HG02798 (cell line): ENCODE results near the gene CDK14.

ENCODE experiments used
- ATAC-seq: cut with Tn5 transposase; IDR thresholded peaks from one replicate; pipeline ENCODE4 v1.9.1; 2021; ENCODE audit warnings: mild to moderate bottlenecking; ENCODE audit not compliant: unreplicated experiment, poor library complexity

CDK14 gene

GRCh38 chr7:90675982-90676381 lies 79.9 kb downstream of the CDK14 start:
- no peak for ATAC-seq

- ATAC-seq, result no peak
Measured at GRCh38 chr7:90677486-90678404, 81.6 kb downstream of the CDK14 start.

GRCh38 chr7:90678986-90679385 lies 82.9 kb downstream of the CDK14 start:
- ATAC-seq, result no peak

- ATAC-seq, result no peak
Measured at GRCh38 chr7:90680484-90680883, 84.4 kb downstream of the CDK14 start.

GRCh38 chr7:90681336-90682022 lies 85.4 kb downstream of the CDK14 start:
- no peak for ATAC-seq

- no peak for ATAC-seq
Measured at GRCh38 chr7:90686146-90686545, 90.0 kb downstream of the CDK14 start.

GRCh38 chr7:90688810-90689209 lies 92.7 kb downstream of the CDK14 start:
- ATAC-seq, result no peak

GRCh38 chr7:90689260-90689659 lies 93.1 kb downstream of the CDK14 start:
- no peak for ATAC-seq

GRCh38 chr7:90690159-90690858 lies 94.2 kb downstream of the CDK14 start:
- ATAC-seq, result peak; percentile 80

- no peak for ATAC-seq
Measured at GRCh38 chr7:90692396-90692795, 96.3 kb downstream of the CDK14 start.

- ATAC-seq, result no peak
Measured at GRCh38 chr7:90692947-90693346, 96.8 kb downstream of the CDK14 start.

GRCh38 chr7:90693939-90694338 lies 97.8 kb downstream of the CDK14 start:
- no peak for ATAC-seq

- no peak for ATAC-seq
Measured at GRCh38 chr7:90698616-90699015, 102.5 kb downstream of the CDK14 start.

GRCh38 chr7:90701021-90701420 lies 104.9 kb downstream of the CDK14 start:
- ATAC-seq, result peak; percentile 63

GRCh38 chr7:90701771-90702170 lies 105.7 kb downstream of the CDK14 start:
- ATAC-seq, result no peak

- no peak for ATAC-seq
Measured at GRCh38 chr7:90705391-90706071, 109.4 kb downstream of the CDK14 start.

- ATAC-seq, result no peak
Measured at GRCh38 chr7:90706072-90706716, 110.1 kb downstream of the CDK14 start.

GRCh38 chr7:90708841-90709317 lies 112.8 kb downstream of the CDK14 start:
- ATAC-seq, result peak; percentile 77

- ATAC-seq, result peak; percentile 44
Measured at GRCh38 chr7:90709501-90710465, 113.7 kb downstream of the CDK14 start.
